RWPE2 (cell line): ENCODE data around the gene SMYD1.
"Not testable (repeated sequence)": the region's sequence is repeated elsewhere in the genome, so short reads cannot be mapped to it uniquely, and the experiment has no call there.

Experiments used
- ATAC-seq: fragments of 200-7000 bp; cut with Tn5 transposase; 3 replicates; pipeline ENCODE4 v1.9.1; 2021; ENCODE audit warnings: low read depth
- DNase-seq: peaks from one replicate; pipeline ENCODE4 v3.0.0-alpha.2; 2020; ENCODE audit warnings: low spot score
- H3K27ac ChIP-seq: fragments of 450-650 bp; 2 replicates; pipeline ENCODE4 v1.5.1; 2017; ENCODE audit warnings: mild to moderate bottlenecking; ENCODE audit not compliant: poor library complexity, severe bottlenecking
- H3K27me3 ChIP-seq: fragments of 250-450 bp; sonication (Bioruptor Pico); 2 replicates; pipeline ENCODE4 v1.5.1; 2021; ENCODE audit warnings: mild to moderate bottlenecking, moderate library complexity; ENCODE audit not compliant: insufficient read depth, poor library complexity, severe bottlenecking
- H3K36me3 ChIP-seq: fragments of 250-450 bp; sonication (Bioruptor Pico); 2 replicates; pipeline ENCODE4 v1.5.1; 2020; ENCODE audit warnings: low read depth, mild to moderate bottlenecking, moderate library complexity
- H3K4me1 ChIP-seq: fragments of 250-450 bp; sonication (Bioruptor Pico); 2 replicates; pipeline ENCODE4 v1.5.1; 2021; ENCODE audit warnings: mild to moderate bottlenecking, moderate library complexity; ENCODE audit not compliant: insufficient read depth, poor library complexity, severe bottlenecking
- H3K4me3 ChIP-seq: fragments of 250-450 bp; sonication (Bioruptor Pico); 2 replicates; pipeline ENCODE4 v1.5.1; 2021; ENCODE audit warnings: mild to moderate bottlenecking, moderate library complexity; ENCODE audit not compliant: severe bottlenecking
- H3K9me3 ChIP-seq: fragments of 250-450 bp; sonication (Bioruptor Pico); 2 replicates; pipeline ENCODE4 v1.5.1; 2021; ENCODE audit warnings: mild to moderate bottlenecking, moderate library complexity; ENCODE audit not compliant: severe bottlenecking
- TF ChIP-seq, protein P1 (sequence below): fragments of 450-650 bp; IDR thresholded peaks from one replicate; pipeline ENCODE4 v1.5.1; 2017; ENCODE audit warnings: mild to moderate bottlenecking, moderate library complexity; ENCODE audit not compliant: poor library complexity, severe bottlenecking

The SMYD1 gene

DNA sequence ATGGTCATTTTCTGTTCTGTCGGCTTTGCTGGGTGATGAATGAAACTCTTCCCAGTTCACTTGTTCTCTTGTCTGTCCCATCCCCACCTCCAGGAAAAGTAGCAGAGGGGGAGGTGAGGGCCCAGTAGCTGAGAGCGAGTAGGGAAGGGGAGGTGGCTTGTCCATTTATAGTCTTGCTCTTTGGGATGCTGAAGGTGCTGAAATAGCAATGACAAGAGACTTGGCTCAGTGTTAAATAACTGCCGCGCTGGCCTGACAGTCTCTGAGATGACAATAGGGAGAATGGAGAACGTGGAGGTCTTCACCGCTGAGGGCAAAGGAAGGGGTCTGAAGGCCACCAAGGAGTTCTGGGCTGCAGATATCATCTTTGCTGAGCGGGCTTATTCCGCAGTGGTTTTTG lies at the start of gene SMYD1:
TSS of gene SMYD1 (plus strand) at position 228 of the 400 bp plus-strand sequence. CDS start at position 268, 40 bp downstream.
- ATAC-seq, result no peak
- H3K4me3 ChIP-seq, result no peak within 1 kb of the TSS
- no peaks in the 10 kb centered on the region for H3K27me3 ChIP-seq
- no peaks in the 10 kb centered on the region for H3K9me3 ChIP-seq
- DNase-seq, result no peak
- H3K27ac ChIP-seq, result no peak within 1 kb of the TSS
- TF ChIP-seq, protein P1, sequence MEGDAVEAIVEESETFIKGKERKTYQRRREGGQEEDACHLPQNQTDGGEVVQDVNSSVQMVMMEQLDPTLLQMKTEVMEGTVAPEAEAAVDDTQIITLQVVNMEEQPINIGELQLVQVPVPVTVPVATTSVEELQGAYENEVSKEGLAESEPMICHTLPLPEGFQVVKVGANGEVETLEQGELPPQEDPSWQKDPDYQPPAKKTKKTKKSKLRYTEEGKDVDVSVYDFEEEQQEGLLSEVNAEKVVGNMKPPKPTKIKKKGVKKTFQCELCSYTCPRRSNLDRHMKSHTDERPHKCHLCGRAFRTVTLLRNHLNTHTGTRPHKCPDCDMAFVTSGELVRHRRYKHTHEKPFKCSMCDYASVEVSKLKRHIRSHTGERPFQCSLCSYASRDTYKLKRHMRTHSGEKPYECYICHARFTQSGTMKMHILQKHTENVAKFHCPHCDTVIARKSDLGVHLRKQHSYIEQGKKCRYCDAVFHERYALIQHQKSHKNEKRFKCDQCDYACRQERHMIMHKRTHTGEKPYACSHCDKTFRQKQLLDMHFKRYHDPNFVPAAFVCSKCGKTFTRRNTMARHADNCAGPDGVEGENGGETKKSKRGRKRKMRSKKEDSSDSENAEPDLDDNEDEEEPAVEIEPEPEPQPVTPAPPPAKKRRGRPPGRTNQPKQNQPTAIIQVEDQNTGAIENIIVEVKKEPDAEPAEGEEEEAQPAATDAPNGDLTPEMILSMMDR, result no peak
- no peaks in the 10 kb centered on the region for H3K4me1 ChIP-seq
- H3K36me3 ChIP-seq, result no peaks in the 10 kb centered on the region

DNA sequence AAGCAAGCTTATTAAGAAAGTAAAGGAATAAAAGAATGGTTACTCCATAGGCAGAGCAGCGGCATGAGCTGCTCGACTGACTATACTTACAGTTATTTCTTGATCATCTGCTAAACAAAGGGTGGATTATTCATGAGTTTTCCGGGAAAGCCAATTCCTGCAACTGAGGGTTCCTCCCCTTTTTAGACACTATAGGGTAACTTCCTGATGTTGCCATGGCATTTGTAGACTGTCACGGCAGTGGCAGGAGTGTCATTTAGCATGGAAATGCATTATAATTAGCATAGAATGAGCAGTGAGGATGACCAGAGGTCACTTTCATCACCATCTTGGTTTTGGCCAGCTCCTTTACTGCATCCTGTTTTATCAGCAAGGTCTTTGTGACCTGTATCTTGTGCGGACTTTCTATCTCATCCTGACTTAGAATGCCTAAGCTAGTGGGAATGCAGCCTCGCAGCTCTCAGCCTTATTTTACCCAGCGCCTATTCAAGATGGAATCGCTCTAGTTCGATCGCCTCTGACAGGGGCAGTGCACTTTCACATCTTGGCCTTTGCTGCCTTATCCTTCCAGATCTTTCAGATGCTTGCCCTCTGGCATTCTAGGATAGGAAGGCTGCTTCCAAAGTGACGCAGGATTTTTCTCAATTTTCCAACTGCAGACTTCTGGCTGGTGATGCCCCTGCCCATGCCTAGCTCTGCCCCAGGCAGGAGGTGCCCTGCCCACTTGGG lies 49.4 kb upstream of the SMYD1 start:
- not testable (repeated sequence) for H3K4me3 ChIP-seq, DNase-seq, ATAC-seq, H3K4me1 ChIP-seq, H3K9me3 ChIP-seq, H3K27me3 ChIP-seq, H3K27ac ChIP-seq, H3K36me3 ChIP-seq

DNA sequence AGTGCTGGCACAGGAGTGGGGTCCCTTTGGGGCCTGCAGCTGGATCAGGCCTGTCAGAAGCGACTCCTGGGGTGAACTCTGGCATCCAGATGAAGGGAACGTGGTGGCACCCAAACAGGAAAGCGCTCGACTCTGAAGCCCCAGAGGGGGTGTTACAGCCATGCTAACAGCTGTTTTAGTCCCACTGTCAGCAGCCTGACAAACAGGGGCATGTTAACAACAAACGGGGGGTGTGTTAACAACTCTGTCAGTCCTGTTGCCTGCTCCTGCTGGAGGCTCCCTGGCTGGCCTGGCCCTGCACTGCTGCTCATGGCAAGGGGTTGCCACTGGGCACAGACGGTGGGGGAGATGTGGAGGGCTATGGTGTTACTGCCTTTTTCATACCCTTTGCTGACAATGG lies 48.7 kb upstream of the SMYD1 start:
- Histone ChIP-seq H3K36me3 (no peaks in the 10 kb centered on the region), H3K4me3 (no peak overlapping the region), H3K4me1 (no peaks in the 10 kb centered on the region), H3K27me3 (no peaks in the 10 kb centered on the region), H3K27ac (no peak overlapping the region), H3K9me3 (no peaks in the 10 kb centered on the region)
- no peak for ATAC-seq
- DNase-seq, result no peak
- TF ChIP-seq, protein P1, result no peak

DNA sequence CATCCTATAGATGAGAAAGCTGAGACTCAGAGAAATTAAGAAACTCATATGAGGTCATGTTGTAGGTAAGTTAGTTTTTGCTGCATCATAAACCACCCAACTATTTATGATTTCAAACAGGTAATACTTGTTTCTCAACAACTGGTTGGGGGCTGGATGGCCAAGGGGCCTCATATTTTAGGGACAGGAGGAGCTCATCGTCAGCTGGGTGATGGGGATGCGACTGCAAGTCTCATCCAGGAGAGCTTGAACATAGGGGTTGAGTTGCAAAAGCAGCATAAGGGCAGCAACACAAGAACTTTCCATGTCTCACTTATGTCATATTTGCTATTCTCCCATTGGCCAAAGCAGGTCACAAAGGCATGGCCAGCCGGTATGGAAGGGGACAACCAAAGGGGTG lies 47.6 kb upstream of the SMYD1 start:
- no peaks in the 10 kb centered on the region for H3K27me3 ChIP-seq
- TF ChIP-seq, protein P1, result no peak

DNA sequence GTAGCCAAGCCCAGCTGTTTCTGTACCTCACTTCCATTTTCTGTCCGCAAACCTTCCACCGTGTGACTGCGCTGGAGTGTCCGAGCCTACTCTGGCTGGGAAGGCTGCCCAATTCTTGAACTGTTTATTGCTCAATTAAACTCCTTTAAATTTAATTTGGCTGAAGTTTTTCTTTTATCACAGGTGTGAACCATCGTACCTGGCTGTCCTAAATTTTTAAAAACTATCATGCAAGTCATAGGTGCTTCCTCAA lies 45.0 kb upstream of the SMYD1 start:
- ATAC-seq (no peak), DNase-seq (no peak)
- Histone ChIP-seq H3K9me3 (no peaks in the 10 kb centered on the region), H3K27me3 (no peaks in the 10 kb centered on the region), H3K36me3 (no peaks in the 10 kb centered on the region), H3K4me3 (no peak overlapping the region), H3K4me1 (no peaks in the 10 kb centered on the region), H3K27ac (no peak overlapping the region)
- TF ChIP-seq, protein P1, result no peak

More for the DNA sequence above, 47.6 kb upstream of the SMYD1 start:
- H3K4me3 ChIP-seq, result no peak overlapping the region
- H3K27ac ChIP-seq, result no peak overlapping the region
- DNase-seq, result no peak
- no peak for ATAC-seq
- H3K4me1 ChIP-seq, result no peaks in the 10 kb centered on the region
- no peaks in the 10 kb centered on the region for H3K9me3 ChIP-seq
- no peaks in the 10 kb centered on the region for H3K36me3 ChIP-seq
